VCaP (cell line): ENCODE data around the gene HELZ.

ENCODE experiments used
- H3K27ac ChIP-seq: fragments of 450-650 bp; 2 replicates; pipeline ENCODE4 v1.5.1; 2017
- TF ChIP-seq, protein P1 (sequence below): fragments of 450-650 bp; conservative IDR thresholded peaks from 2 replicates; pipeline ENCODE4 v1.5.1; 2017; ENCODE audit warnings: mild to moderate bottlenecking, moderate library complexity

The HELZ gene

DNA sequence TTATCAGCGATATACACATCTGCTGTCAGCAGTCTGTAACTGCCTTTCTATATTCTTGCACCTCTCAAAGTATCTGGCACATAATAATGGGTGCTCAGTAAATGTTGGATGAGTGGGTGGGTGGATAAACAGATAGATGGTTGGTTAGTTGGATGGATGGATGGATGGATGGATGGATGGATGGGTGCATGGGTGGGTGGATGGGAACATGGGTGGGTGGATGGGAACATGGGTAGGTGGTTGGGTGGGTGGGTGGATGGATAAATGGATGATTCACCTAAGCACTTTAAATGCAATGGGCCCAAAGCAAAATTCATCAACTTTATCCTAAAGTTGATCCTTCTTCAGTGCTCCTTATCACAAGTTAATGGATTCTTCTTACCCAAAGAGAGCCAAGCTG, 48.6 kb downstream of the HELZ start:
- no peak overlapping the region for H3K27ac ChIP-seq
- TF ChIP-seq, protein P1, sequence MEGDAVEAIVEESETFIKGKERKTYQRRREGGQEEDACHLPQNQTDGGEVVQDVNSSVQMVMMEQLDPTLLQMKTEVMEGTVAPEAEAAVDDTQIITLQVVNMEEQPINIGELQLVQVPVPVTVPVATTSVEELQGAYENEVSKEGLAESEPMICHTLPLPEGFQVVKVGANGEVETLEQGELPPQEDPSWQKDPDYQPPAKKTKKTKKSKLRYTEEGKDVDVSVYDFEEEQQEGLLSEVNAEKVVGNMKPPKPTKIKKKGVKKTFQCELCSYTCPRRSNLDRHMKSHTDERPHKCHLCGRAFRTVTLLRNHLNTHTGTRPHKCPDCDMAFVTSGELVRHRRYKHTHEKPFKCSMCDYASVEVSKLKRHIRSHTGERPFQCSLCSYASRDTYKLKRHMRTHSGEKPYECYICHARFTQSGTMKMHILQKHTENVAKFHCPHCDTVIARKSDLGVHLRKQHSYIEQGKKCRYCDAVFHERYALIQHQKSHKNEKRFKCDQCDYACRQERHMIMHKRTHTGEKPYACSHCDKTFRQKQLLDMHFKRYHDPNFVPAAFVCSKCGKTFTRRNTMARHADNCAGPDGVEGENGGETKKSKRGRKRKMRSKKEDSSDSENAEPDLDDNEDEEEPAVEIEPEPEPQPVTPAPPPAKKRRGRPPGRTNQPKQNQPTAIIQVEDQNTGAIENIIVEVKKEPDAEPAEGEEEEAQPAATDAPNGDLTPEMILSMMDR, result no peak

DNA sequence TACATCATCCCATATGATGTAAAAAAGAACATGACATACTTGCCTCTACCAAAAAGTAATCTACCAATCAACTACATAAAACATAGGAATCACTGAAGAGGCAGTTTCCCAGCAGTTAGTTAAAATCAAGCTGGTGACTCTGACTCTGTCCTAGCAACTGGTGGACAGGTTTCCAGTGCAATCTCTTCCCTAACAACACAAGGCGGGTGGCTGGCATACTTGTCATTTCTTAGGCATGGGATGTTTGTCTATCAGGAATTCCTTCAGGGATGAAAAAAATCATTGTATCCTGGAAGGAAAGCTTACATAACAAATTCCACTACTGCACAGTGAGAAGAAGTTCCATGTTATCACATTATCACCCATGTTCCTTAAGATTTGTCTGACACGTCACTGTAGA, 50.9 kb downstream of the HELZ start:
- H3K27ac ChIP-seq, result no peak overlapping the region
- TF ChIP-seq, protein P1, result no peak

DNA sequence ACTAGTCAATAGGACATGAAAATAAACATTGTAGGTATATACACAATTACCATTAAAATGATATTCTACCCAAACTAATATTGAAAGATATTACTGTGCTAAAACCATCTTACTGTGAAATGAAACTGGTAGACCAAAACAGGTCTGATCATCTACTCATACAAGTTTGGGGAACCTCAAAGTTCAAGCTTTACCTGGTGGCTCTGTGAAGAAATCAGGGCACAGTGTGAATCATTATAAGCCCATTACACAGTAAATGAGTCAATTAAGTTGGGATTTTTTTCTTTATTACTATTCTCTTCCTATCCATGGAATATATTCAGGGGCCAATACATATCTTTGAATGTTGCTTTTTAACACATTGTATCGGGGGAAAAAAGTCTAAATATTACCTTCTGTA, 57.1 kb downstream of the HELZ start:
- H3K27ac ChIP-seq, result no peak overlapping the region
- TF ChIP-seq, protein P1, result no peak

DNA sequence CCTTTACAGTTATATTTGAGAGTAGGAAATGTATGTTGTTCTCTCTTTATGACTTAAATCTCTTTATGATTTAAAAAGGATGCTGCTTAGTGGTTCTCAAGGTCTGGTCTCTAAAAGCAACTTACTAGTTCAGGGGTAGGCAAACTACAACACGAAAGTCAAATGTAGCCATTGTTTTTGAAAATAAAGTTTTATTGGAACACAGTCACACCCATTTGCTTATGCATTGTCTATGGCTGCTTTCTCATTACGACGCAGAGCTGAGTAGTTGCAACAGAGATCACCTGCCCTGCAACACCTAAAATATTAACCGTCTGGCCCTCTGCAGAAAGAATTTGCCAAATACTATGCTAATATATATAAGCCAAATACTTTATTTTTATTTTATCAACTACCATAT, 58.2 kb downstream of the HELZ start:
- H3K27ac ChIP-seq, result no peak overlapping the region
- TF ChIP-seq, protein P1, result no peak

DNA sequence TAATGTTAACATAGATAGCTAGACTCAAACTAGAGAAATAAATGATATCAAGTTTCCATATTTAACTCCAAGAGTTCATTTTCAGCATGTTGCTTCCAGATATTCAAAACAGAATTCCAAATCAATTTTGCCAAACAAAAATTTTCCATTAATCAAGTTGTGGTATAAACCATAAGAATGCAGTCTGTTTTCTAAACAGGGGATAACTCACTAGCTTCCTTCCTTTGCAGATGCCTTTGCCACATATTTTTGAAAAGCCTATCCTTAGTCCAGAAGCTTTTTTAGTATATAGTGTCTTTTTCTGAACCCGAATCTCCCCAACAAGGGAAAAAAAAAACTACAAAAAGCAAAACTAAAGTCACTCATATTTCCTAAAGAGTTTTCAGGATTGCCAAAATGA, 61.5 kb downstream of the HELZ start:
- TF ChIP-seq, protein P1, result no peak
- no peak overlapping the region for H3K27ac ChIP-seq

DNA sequence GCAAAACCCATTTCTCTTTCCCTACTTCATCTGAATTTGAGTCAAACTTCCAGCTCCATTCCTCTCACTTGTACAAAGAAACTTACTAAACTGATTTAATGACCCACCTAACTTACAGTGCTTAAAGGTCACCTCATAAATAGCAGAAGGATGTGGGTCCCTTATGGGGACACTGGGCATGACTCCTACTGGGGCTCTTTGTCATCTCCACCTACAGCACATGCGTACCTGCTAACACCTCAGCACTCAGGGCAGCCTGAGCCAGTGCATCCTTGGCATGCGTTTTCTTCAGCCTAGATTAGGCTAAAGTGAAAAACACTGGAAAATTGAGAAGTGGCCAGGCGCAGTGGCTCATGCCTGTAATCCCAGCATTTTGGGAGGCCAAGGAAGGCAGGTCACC, 63.2 kb downstream of the HELZ start:
- TF ChIP-seq, protein P1, result no peak
- H3K27ac ChIP-seq, result no peak overlapping the region

DNA sequence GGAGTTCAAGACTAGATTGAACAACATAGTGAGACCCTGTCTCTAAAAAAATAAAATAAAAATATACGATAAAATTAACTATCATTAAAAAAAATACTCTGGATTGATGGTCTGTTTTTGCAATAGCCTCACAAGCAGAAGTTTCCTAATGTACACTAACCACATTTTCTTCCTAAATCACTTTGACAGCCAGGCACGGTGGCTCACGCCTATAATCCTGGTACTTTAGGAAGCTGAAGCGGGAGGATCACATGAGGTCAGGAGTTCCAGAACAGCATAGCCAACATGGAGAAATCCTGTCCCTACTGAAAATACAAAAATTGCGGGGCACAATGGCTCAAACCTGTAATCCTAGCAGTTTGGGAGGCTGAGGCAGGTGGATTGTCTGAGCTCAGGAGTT, 64.7 kb downstream of the HELZ start:
- TF ChIP-seq, protein P1, result no peak
- H3K27ac ChIP-seq, result no peak overlapping the region

DNA sequence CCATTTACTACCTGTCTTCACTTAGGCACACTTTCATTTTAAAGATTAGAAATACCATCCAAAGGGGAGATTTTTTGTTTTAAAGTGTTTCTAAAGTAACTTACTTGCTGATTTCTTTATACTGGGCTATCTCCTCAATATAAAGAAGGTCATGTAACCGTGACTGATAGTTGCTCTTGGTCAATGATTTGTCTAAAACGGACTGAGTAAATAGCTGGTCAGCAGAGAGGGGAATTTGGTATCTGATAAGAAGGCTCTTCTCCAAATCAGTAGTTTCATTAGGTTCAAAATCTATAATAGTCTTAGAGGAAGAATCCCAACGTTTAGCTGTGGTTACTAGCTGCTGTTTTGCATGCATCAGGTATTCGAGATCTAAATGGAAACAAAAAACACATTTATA, 66.4 kb downstream of the HELZ start:
- TF ChIP-seq, protein P1, result no peak
- no peak overlapping the region for H3K27ac ChIP-seq
